Neuronal stem cell (in vitro differentiated cells): ENCODE measurements around the gene EFNA5.

Experiments used
- DNase-seq: peaks from one replicate; pipeline ENCODE4 v3.0.0-alpha.2; 2013; ENCODE audit warnings: low spot score
- H2AFZ ChIP-seq: one replicate; pipeline ENCODE4 v1.6.1; 2013; ENCODE audit warnings: mild to moderate bottlenecking, low read length, inconsistent platforms
- H2AK5ac ChIP-seq: 2 replicates; pipeline ENCODE4 v1.6.1; 2013; ENCODE audit warnings: low read depth, mild to moderate bottlenecking, inconsistent platforms, low read length, moderate library complexity, mixed read lengths
- H2BK120ac ChIP-seq: 2 replicates; pipeline ENCODE4 v1.6.1; 2013; ENCODE audit warnings: low read depth, mild to moderate bottlenecking, inconsistent platforms, low read length, moderate library complexity, mixed read lengths
- H2BK12ac ChIP-seq: one replicate; pipeline ENCODE4 v1.6.1; 2013; ENCODE audit warnings: low read length, inconsistent platforms
- H2BK15ac ChIP-seq: 2 replicates; pipeline ENCODE4 v1.6.1; 2013; ENCODE audit warnings: mild to moderate bottlenecking, low read length, inconsistent platforms, mixed read lengths
- H2BK5ac ChIP-seq: one replicate; pipeline ENCODE4 v1.6.1; 2013; ENCODE audit warnings: inconsistent platforms, mild to moderate bottlenecking, low read length, moderate library complexity
- H3K14ac ChIP-seq: one replicate; pipeline ENCODE4 v1.6.1; 2013; ENCODE audit warnings: low read length, inconsistent platforms
- H3K18ac ChIP-seq: 2 replicates; pipeline ENCODE4 v1.6.1; 2013; ENCODE audit warnings: low read length, inconsistent platforms
- H3K23ac ChIP-seq: 2 replicates; pipeline ENCODE4 v1.6.1; 2013; ENCODE audit warnings: low read depth, mild to moderate bottlenecking, mixed read lengths, low read length, inconsistent platforms; ENCODE audit not compliant: poor library complexity
- H3K27ac ChIP-seq: replicated peaks from 3 replicates; pipeline ENCODE4 v1.5.1; 2013; ENCODE audit warnings: low read length, inconsistent platforms
- H3K27me3 ChIP-seq, 3 experiments: 2 replicates each; pipeline ENCODE4 v1.6.1; 2013; ENCODE audit warnings: low read length in 3 of 3, mild to moderate bottlenecking in 2 of 3, inconsistent platforms in 1 of 3, low read depth in 1 of 3, mixed read lengths in 1 of 3, moderate library complexity in 1 of 3; ENCODE audit not compliant: control insufficient read depth in 3 of 3, insufficient read depth in 3 of 3
- H3K36me3 ChIP-seq, 2 donors: replicated peaks in 1 of 2; 2 replicates each; pipeline ENCODE4 v1.6.1; 2013; ENCODE audit warnings: low read length in 2 of 2; ENCODE audit not compliant: control insufficient read depth in 2 of 2, insufficient read depth in 2 of 2
- H3K4ac ChIP-seq: 2 replicates; pipeline ENCODE4 v1.6.1; 2013; ENCODE audit warnings: inconsistent platforms, mild to moderate bottlenecking, low read length, moderate library complexity
- H3K4me1 ChIP-seq, 2 donors: 1 replicate in 1 of 2; 2 replicates in 1 of 2; pipeline ENCODE4 v1.6.1; 2013; ENCODE audit warnings: low read length in 2 of 2, low read depth in 1 of 2; ENCODE audit not compliant: control insufficient read depth in 2 of 2, insufficient read depth in 1 of 2
- H3K4me2 ChIP-seq: one replicate; pipeline ENCODE4 v1.6.1; 2013; ENCODE audit warnings: mild to moderate bottlenecking, low read length, inconsistent platforms; ENCODE audit not compliant: insufficient read depth, poor library complexity, severe bottlenecking
- H3K4me3 ChIP-seq, 2 donors: 2 replicates each; pipeline ENCODE4 v1.5.1; 2013; ENCODE audit warnings: low read length in 2 of 2, mild to moderate bottlenecking in 2 of 2, inconsistent platforms in 1 of 2, moderate library complexity in 1 of 2
- H3K79me1 ChIP-seq: one replicate; pipeline ENCODE4 v1.6.1; 2013; ENCODE audit warnings: low read depth, mild to moderate bottlenecking, inconsistent platforms, low read length, moderate library complexity
- H3K9ac ChIP-seq: one replicate; pipeline ENCODE4 v1.6.1; 2013; ENCODE audit warnings: mild to moderate bottlenecking, low read depth, low read length, inconsistent platforms; ENCODE audit not compliant: poor library complexity
- H3K9me3 ChIP-seq, 2 donors: replicated peaks in 1 of 2; 2 replicates each; pipeline versions ENCODE3 to v1.6.1; 2013; ENCODE audit warnings: low read length in 2 of 2, mild to moderate bottlenecking in 2 of 2, inconsistent platforms in 1 of 2, low read depth in 1 of 2, mixed read lengths in 1 of 2, moderate library complexity in 1 of 2; ENCODE audit not compliant: control insufficient read depth in 2 of 2, insufficient read depth in 1 of 2
- H4K8ac ChIP-seq: one replicate; pipeline ENCODE4 v1.6.1; 2013; ENCODE audit warnings: low read depth, mild to moderate bottlenecking, inconsistent platforms, low read length, moderate library complexity
- H4K91ac ChIP-seq: one replicate; pipeline ENCODE4 v1.6.1; 2013; ENCODE audit warnings: low read length, low read depth, mild to moderate bottlenecking, inconsistent platforms; ENCODE audit not compliant: poor library complexity
- WGBS, 2 donors: extraction: QIAGEN DNeasy Blood & Tissue Kit; methylation state at CpG; one replicate each; pipeline ENCODE4 v1.1.7; 2013; ENCODE audit warnings: missing lambda C conversion rate in 2 of 2, mixed read lengths in 1 of 2; ENCODE audit not compliant: insufficient read length in 2 of 2, insufficient replicate concordance in 1 of 2; ENCODE audit errors: extremely low coverage in 2 of 2; 5-methylcytosine and 5-hydroxymethylcytosine counted together

Gene EFNA5

GRCh38 chr5:107670087-107670931, 428 bp downstream of the EFNA5 start:
- Histone ChIP-seq H3K27ac (peak overlapping the region; percentile 97), H3K4me2 (peak overlapping the region; percentile 30), H3K9me3 (no peaks in the 10 kb centered on the region), H3K4me1 (peaks cover under 1 to 14% of the 10 kb centered on the region in 2 donors), H3K18ac (peak overlapping the region; percentile 99), H3K4ac (no peak overlapping the region), H3K27me3 (no peaks in the 10 kb centered on the region), H3K79me1 (no peaks in the 10 kb centered on the region), H2BK120ac (peak overlapping the region; percentile 92), H3K14ac (peak overlapping the region; percentile 63), H2BK5ac (peak overlapping the region; percentile 100), H2BK12ac (no peak overlapping the region), H3K9ac (peak overlapping the region; percentile 96), H4K8ac (no peak overlapping the region), H2AK5ac (peak overlapping the region; percentile 90), H3K4me3 (peak overlapping the region; percentile 89 to 95), H4K91ac (peak overlapping the region; percentile 44), H2BK15ac (peak overlapping the region; percentile 55), H2AFZ (peak overlapping the region; percentile 87), H3K36me3 (peaks cover 0 to 19% of the 10 kb centered on the region in 2 donors), H3K23ac (peak overlapping the region; percentile 82)
- DNase-seq, result no peak
- WGBS, 2 donors, result no CpG with 5 or more reads among the region's 77 CpGs

DNA sequence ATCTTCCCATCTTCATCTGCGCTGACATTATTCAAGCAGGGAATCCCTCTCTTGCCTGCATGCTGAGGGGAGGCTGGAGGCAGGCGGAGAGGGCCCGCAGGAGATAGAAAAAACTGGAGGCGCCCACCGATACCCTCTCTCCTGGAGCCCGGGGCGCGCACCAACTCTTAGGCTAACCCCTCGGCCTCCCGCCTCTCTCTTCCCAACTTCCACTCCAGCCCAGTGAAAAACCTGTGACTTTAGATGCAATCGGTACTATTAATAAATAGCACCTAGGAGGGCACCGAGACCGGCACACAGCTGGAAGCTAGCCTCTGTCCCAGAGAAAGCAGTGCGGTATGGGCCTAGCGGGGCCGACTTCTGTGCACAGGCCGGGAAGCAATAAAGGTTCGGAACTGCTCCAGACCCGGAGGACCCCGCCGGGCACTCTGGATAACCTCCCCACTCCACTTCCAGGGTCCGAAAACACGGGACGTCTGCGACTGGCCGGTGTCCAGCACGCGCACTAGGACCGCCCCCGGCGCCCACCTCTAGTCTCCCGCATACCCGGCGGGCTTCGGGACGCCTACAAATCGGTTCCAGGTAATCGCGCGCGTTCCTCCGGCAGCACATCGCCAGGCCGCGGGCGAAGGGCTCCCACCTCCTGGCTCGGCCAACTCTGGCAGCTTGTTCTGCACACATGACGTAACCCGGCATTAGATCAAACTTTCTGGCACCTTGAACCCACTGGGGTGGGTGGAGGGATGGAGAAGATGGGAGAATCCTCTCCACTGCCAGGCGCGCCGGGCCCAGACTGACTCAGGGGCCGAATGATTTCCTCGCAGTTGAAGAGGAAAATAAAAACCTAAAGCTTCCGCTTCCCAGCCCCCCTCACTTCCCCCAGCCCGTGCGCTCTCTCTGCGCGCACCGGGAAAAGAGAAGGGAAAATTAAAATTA, 1.4 kb downstream of the EFNA5 start:
- no peaks in the 10 kb centered on the region for H3K9me3 ChIP-seq
- H2BK12ac ChIP-seq, result no peak overlapping the region
- peak overlapping the region; percentile 97 for H3K27ac ChIP-seq
- peak overlapping the region; percentile 89 to 95 for H3K4me3 ChIP-seq
- peaks cover 5 to 20% of the 10 kb centered on the region in 2 donors for H3K4me1 ChIP-seq
- no peaks in the 10 kb centered on the region for H3K27me3 ChIP-seq
- DNase-seq, result no peak
- peak overlapping the region; percentile 98 for H3K18ac ChIP-seq
- H4K91ac ChIP-seq, result no peak overlapping the region
- H2BK120ac ChIP-seq, result no peak overlapping the region
- peak overlapping the region; percentile 91 for H3K14ac ChIP-seq
- H3K79me1 ChIP-seq, result no peaks in the 10 kb centered on the region
- no CpG with 5 or more reads among the region's 60 CpGs for WGBS, 2 donors
- peak overlapping the region; percentile 70 for H3K23ac ChIP-seq
- H2BK15ac ChIP-seq, result no peak overlapping the region
- H2AK5ac ChIP-seq, result peak overlapping the region; percentile 72
- peak overlapping the region; percentile 99 for H3K9ac ChIP-seq
- H3K4ac ChIP-seq, result no peak overlapping the region
- peak overlapping the region; percentile 21 for H2AFZ ChIP-seq
- H4K8ac ChIP-seq, result no peak overlapping the region
- peak overlapping the region; percentile 66 for H3K4me2 ChIP-seq
- H3K36me3 ChIP-seq, result peaks cover 0 to 23% of the 10 kb centered on the region in 2 donors
- peak overlapping the region; percentile 100 for H2BK5ac ChIP-seq

GRCh38 chr5:107668154-107669095, 2.3 kb downstream of the EFNA5 start:
- Histone ChIP-seq H2AK5ac (peak overlapping the region; percentile 72), H3K18ac (peak overlapping the region; percentile 98), H3K9ac (peak overlapping the region; percentile 99), H2BK120ac (no peak overlapping the region), H4K91ac (no peak overlapping the region), H2AFZ (no peak overlapping the region), H3K4me1 (peaks cover 5 to 28% of the 10 kb centered on the region in 2 donors), H2BK12ac (no peak overlapping the region), H2BK5ac (peak overlapping the region; percentile 100), H3K4me2 (peak overlapping the region; percentile 66), H3K23ac (no peak overlapping the region), H3K9me3 (no peaks in the 10 kb centered on the region), H3K27ac (peak overlapping the region; percentile 97), H4K8ac (no peak overlapping the region), H3K79me1 (no peaks in the 10 kb centered on the region), H3K27me3 (no peaks in the 10 kb centered on the region), H3K4me3 (peak overlapping the region; percentile 89 to 95), H2BK15ac (no peak overlapping the region), H3K4ac (no peak overlapping the region), H3K36me3 (peaks cover 0 to 31% of the 10 kb centered on the region in 2 donors), H3K14ac (no peak overlapping the region)
- WGBS, 2 donors, result no CpG with 5 or more reads among the region's 11 CpGs
- no peak for DNase-seq
